Ureter (tissue), 1 donor: ENCODE data around the gene WDR7. TPM values are rescaled to one million over a fixed set of nuclear protein-coding genes. Genes with fewer than 3 reads are reported as not detected.

Source experiments
- DNase-seq: peaks from one replicate; pipeline ENCODE4 v3.0.0-alpha.2; 2020; ENCODE audit warnings: low spot score
- total RNA-seq: library from RNA; stranded (reverse); gene quantifications from one replicate; pipeline ENCODE4 v1.2.4, GENCODE V29; 2023
- donor health status: DM: yes; HTN: yes; CAD: no.

WDR7 gene
- total RNA-seq, 1 donor from 2014 or later = 49.2 TPM

- no peak for DNase-seq
Observed at GRCh38 chr18:56987236-56987635, 336.1 kb downstream of the WDR7 start.

GRCh38 chr18:56988022-56988421, 336.9 kb downstream of the WDR7 start:
- DNase-seq = no peak

- no peak for DNase-seq
Observed at GRCh38 chr18:56990678-56991077, 339.5 kb downstream of the WDR7 start.

- DNase-seq = no peak
Observed at GRCh38 chr18:56992777-56993176, 341.6 kb downstream of the WDR7 start.

GRCh38 chr18:56995579-56996188, 344.5 kb downstream of the WDR7 start:
- no peak for DNase-seq

- DNase-seq = no peak
Observed at GRCh38 chr18:56997200-56997599, 346.0 kb downstream of the WDR7 start.

GRCh38 chr18:56999823-57000222, 348.7 kb downstream of the WDR7 start:
- DNase-seq = no peak

- no peak for DNase-seq
Observed at GRCh38 chr18:57002627-57003026, 351.5 kb downstream of the WDR7 start.

GRCh38 chr18:57003342-57003741, 352.2 kb downstream of the WDR7 start:
- DNase-seq = no peak

GRCh38 chr18:57004366-57005121, 353.4 kb downstream of the WDR7 start:
- no peak for DNase-seq

- no peak for DNase-seq
Observed at GRCh38 chr18:57008001-57008686, 357.0 kb downstream of the WDR7 start.

GRCh38 chr18:57009844-57010243, 358.7 kb downstream of the WDR7 start:
- DNase-seq = no peak

- DNase-seq = no peak
Observed at GRCh38 chr18:57014772-57015413, 363.7 kb downstream of the WDR7 start.

GRCh38 chr18:57015451-57015850, 364.3 kb downstream of the WDR7 start:
- DNase-seq = no peak

- DNase-seq = no peak
Observed at GRCh38 chr18:57018845-57019244, 367.7 kb downstream of the WDR7 start.

GRCh38 chr18:57022716-57023115, 371.6 kb downstream of the WDR7 start:
- DNase-seq = no peak

GRCh38 chr18:57023275-57023882, 372.2 kb downstream of the WDR7 start:
- DNase-seq = no peak

GRCh38 chr18:57025540-57025939, 374.4 kb downstream of the WDR7 start:
- no peak for DNase-seq

- DNase-seq = no peak
Observed at GRCh38 chr18:57026316-57026715, 375.2 kb downstream of the WDR7 start.

- DNase-seq = no peak
Observed at GRCh38 chr18:57027190-57027708, 376.1 kb downstream of the WDR7 start.

GRCh38 chr18:57029761-57030160, 378.6 kb downstream of the WDR7 start:
- DNase-seq = no peak

GRCh38 chr18:57030417-57030816, 379.3 kb downstream of the WDR7 start:
- DNase-seq = no peak
